ENCODE data around the gene STIMATE. TPM values are rescaled to one million over a fixed set of nuclear protein-coding genes. Genes with fewer than 3 reads are reported as not detected.
A peak's percentile ranks its signal among the peaks of the same experiment; 100 is the strongest.

The STIMATE gene
- total and polyA plus RNA-seq, 9 of the 15 experiments (the other 6 are each of a cell fraction or from before 2014, with no cell fraction given) = 0.14 to 7.7 (median 4.9) TPM

- TF ChIP-seq ZNF75A (CRISPR knock-in tag; IDR thresholded peaks at IDR 0.05) = no peak
- no peak for TF ChIP-seq NFYB (IDR thresholded peaks at IDR 0.05; ENCODE audit: extremely low read depth, insufficient read length)
- no peak for TF ChIP-seq ZBTB43 (CRISPR knock-in tag; IDR thresholded peaks at IDR 0.05)
- no peak for TF ChIP-seq ZFP30 (CRISPR knock-in tag; IDR thresholded peaks at IDR 0.05; ENCODE audit: borderline replicate concordance)
- no peak for TF ChIP-seq ETV1 (tag; conservative IDR thresholded peaks at IDR 0.05; ENCODE audit: low read depth)
- TF ChIP-seq, protein P1, sequence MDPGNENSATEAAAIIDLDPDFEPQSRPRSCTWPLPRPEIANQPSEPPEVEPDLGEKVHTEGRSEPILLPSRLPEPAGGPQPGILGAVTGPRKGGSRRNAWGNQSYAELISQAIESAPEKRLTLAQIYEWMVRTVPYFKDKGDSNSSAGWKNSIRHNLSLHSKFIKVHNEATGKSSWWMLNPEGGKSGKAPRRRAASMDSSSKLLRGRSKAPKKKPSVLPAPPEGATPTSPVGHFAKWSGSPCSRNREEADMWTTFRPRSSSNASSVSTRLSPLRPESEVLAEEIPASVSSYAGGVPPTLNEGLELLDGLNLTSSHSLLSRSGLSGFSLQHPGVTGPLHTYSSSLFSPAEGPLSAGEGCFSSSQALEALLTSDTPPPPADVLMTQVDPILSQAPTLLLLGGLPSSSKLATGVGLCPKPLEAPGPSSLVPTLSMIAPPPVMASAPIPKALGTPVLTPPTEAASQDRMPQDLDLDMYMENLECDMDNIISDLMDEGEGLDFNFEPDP (CRISPR knock-in tag; IDR thresholded peaks at IDR 0.05) = no peak
- 0 out of 4 replicates have a peak, but pooled peaks of 1 of the 2 experiments have one; percentile 22 for TF ChIP-seq MAZ (CRISPR knock-in tag; conservative IDR thresholded peaks at IDR 0.05 in 1 of 2, IDR thresholded peaks at IDR 0.05 in 1 of 2)
- no peak for TF ChIP-seq ILK (tag; IDR thresholded peaks at IDR 0.05; ENCODE audit: borderline replicate concordance, low read depth)
- TF ChIP-seq ZNF253 (CRISPR knock-in tag; conservative IDR thresholded peaks at IDR 0.05) = no peak
- no peak for TF ChIP-seq POLR2AphosphoS5 (IDR thresholded peaks at IDR 0.05; ENCODE audit: control insufficient read depth, insufficient read depth, low read depth, low read length)
- no peak for TF ChIP-seq RUNX1 (IDR thresholded peaks at IDR 0.05; ENCODE audit: low read depth)
- TF ChIP-seq ZNF764 (CRISPR knock-in tag; IDR thresholded peaks at IDR 0.05; ENCODE audit: low read depth) = no peak
- TF ChIP-seq ZNF316 (IDR thresholded peaks at IDR 0.05) = peak; percentile 89
- no peak for TF ChIP-seq ZNF12 (CRISPR knock-in tag; IDR thresholded peaks at IDR 0.05)
- TF ChIP-seq NR1H2 (CRISPR knock-in tag; IDR thresholded peaks at IDR 0.05) = no peak
- no peak for TF ChIP-seq SUPT5H (IDR thresholded peaks at IDR 0.05)
- no peak for TF ChIP-seq ZNF695 (CRISPR knock-in tag; IDR thresholded peaks at IDR 0.05)
- TF ChIP-seq CBFA2T2 (conservative IDR thresholded peaks at IDR 0.05) = no peak
- no peak for TF ChIP-seq HOXB6 (CRISPR knock-in tag; IDR thresholded peaks at IDR 0.05; ENCODE audit: borderline replicate concordance)
- 0 out of 2 replicates have a peak, but pooled peaks have one; percentile 37 for TF ChIP-seq SOX6 (IDR thresholded peaks at IDR 0.05)
- TF ChIP-seq SMARCA4 (IDR thresholded peaks at IDR 0.05) = peak; percentile 33; the same call in 1 of the 2 replicates
- TF ChIP-seq BHLHE40 (IDR thresholded peaks at IDR 0.05; ENCODE audit: low read length) = no peak
- peak; percentile 35; the same call in 1 of the 2 replicates for TF ChIP-seq JUND (IDR thresholded peaks at IDR 0.05; ENCODE audit: borderline replicate concordance, low read depth, low read length)
- no peak for TF ChIP-seq JUND (tag; IDR thresholded peaks at IDR 0.05; ENCODE audit: borderline replicate concordance, low read depth, low read length)
- TF ChIP-seq ATF3 (IDR thresholded peaks at IDR 0.05) = peak; percentile 64; the same call in 1 of the 2 replicates
- TF ChIP-seq ATF3 (CRISPR knock-in tag; conservative IDR thresholded peaks at IDR 0.05) = no peak
- TF ChIP-seq BACH1 (tag; IDR thresholded peaks at IDR 0.05) = peak; percentile 82
- TF ChIP-seq ZBTB17 (CRISPR knock-in tag; IDR thresholded peaks at IDR 0.05) = no peak
Measured at GRCh38 chr3:52873433-52874159, 23.8 kb downstream of the STIMATE start (continued).

Measured in K562 (cell line).